Measurements from ENCODE around the gene SRP72. TPM values are rescaled to one million over a fixed set of nuclear protein-coding genes. Genes with fewer than 3 reads are reported as not detected.

SRP72 gene, protein sequence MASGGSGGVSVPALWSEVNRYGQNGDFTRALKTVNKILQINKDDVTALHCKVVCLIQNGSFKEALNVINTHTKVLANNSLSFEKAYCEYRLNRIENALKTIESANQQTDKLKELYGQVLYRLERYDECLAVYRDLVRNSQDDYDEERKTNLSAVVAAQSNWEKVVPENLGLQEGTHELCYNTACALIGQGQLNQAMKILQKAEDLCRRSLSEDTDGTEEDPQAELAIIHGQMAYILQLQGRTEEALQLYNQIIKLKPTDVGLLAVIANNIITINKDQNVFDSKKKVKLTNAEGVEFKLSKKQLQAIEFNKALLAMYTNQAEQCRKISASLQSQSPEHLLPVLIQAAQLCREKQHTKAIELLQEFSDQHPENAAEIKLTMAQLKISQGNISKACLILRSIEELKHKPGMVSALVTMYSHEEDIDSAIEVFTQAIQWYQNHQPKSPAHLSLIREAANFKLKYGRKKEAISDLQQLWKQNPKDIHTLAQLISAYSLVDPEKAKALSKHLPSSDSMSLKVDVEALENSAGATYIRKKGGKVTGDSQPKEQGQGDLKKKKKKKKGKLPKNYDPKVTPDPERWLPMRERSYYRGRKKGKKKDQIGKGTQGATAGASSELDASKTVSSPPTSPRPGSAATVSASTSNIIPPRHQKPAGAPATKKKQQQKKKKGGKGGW
- 10 to 100 TPM; 52.2 to 99.2 (median 77.0) TPM for total RNA-seq

DNA sequence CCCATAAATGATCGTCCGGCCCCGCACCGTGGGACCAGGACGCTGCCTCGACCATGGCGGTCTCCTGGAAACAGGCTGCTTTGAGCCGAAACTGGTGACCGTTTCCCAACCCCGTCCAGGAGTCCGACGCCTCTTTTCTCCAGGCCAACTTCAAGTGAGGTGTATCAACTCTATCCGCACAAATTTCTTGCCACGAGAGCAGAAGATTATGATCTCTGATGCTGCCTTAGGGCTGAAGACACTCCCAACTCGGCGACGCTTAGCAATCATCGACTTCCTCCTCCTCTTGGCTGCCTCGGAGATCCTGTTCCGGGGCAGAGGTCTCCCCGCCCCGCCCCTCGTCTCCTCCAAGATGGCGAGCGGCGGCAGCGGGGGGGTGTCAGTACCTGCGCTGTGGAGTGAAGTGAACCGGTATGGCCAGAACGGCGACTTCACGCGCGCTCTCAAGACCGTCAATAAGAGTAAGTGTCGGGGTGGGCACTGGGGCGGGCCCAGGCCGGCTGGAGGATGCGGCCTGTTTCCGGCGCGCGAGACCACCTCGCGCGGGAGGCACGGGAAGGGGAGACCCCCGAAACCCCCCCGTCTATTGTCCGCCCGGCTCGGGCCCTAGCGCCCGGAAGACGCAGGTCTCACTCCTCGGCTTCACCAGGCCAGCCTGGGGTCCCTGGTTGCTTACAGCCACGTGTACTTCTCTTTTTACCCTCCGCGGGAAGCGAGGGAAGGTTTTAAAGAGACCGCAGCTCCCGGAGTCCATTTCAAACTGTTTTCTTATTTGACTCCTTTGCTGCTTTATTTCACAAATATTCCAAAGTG is at the start of gene SRP72:
SRP72 (plus strand) TSS at position 334 of the 813 bp plus-strand sequence; CDS start at position 353, 19 bp downstream.
- Histone ChIP-seq H3K4me3 (peak within 1 kb of the TSS; percentile 94), H3K9me3 (no peaks in the 10 kb centered on the region), H3K36me3 (peaks cover 21% of the 10 kb centered on the region), H3K4me1 (peaks cover 43% of the 10 kb centered on the region), H3K27me3 (no peaks in the 10 kb centered on the region), H3K27ac (peak within 1 kb of the TSS; percentile 93)
- WGBS: under 1% methylated on average over 41 of the region's 62 CpGs
- peak in 1 of 2 donors; percentile 53 for TF ChIP-seq POLR2A (IDR thresholded peaks at IDR 0.05)
- TF ChIP-seq, protein P1, sequence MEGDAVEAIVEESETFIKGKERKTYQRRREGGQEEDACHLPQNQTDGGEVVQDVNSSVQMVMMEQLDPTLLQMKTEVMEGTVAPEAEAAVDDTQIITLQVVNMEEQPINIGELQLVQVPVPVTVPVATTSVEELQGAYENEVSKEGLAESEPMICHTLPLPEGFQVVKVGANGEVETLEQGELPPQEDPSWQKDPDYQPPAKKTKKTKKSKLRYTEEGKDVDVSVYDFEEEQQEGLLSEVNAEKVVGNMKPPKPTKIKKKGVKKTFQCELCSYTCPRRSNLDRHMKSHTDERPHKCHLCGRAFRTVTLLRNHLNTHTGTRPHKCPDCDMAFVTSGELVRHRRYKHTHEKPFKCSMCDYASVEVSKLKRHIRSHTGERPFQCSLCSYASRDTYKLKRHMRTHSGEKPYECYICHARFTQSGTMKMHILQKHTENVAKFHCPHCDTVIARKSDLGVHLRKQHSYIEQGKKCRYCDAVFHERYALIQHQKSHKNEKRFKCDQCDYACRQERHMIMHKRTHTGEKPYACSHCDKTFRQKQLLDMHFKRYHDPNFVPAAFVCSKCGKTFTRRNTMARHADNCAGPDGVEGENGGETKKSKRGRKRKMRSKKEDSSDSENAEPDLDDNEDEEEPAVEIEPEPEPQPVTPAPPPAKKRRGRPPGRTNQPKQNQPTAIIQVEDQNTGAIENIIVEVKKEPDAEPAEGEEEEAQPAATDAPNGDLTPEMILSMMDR (IDR thresholded peaks at IDR 0.05): no peak
- peak; percentile 70 to 79 (median 73) for TF ChIP-seq POLR2AphosphoS5 (IDR thresholded peaks at IDR 0.05)
- DNase-seq (ENCODE audit: low spot score in 2 of 2): peak; percentile 93 to 94

DNA sequence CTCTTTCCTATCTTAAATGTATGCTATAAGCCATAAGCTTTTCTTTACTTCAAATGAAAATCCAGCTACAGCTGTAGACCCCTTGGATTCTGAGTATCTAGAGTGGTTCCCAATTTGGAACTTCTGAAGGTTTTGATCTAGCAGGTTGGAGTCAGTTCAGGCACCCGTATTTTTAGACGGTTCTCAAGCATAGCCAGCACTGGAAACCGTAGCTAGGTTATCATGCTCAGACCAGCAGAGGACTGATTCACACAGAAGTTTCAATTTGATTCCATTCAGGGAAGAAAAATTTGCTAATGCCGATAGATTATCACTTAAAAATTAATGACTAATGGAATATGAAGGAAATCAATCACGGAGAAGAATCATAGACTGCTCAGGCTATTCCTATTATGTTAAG is 43.2 kb upstream of the SRP72 start:
- WGBS: 81% methylated on average over 5 of the region's 5 CpGs
- peaks cover 5% of the 10 kb centered on the region for H3K4me1 ChIP-seq
- no peak for DNase-seq (ENCODE audit: low spot score in 2 of 2)
- no peaks in the 10 kb centered on the region for H3K9me3 ChIP-seq
- no peak overlapping the region for H3K4me3 ChIP-seq
- TF ChIP-seq POLR2A (IDR thresholded peaks at IDR 0.05): no peak
- TF ChIP-seq, protein P1 (IDR thresholded peaks at IDR 0.05): no peak
- no peak for TF ChIP-seq POLR2AphosphoS5 (IDR thresholded peaks at IDR 0.05)
- TF ChIP-seq EP300 (IDR thresholded peaks at IDR 0.05): no peak
- no peaks in the 10 kb centered on the region for H3K36me3 ChIP-seq
- no peaks in the 10 kb centered on the region for H3K27me3 ChIP-seq
- H3K27ac ChIP-seq: no peak overlapping the region

DNA sequence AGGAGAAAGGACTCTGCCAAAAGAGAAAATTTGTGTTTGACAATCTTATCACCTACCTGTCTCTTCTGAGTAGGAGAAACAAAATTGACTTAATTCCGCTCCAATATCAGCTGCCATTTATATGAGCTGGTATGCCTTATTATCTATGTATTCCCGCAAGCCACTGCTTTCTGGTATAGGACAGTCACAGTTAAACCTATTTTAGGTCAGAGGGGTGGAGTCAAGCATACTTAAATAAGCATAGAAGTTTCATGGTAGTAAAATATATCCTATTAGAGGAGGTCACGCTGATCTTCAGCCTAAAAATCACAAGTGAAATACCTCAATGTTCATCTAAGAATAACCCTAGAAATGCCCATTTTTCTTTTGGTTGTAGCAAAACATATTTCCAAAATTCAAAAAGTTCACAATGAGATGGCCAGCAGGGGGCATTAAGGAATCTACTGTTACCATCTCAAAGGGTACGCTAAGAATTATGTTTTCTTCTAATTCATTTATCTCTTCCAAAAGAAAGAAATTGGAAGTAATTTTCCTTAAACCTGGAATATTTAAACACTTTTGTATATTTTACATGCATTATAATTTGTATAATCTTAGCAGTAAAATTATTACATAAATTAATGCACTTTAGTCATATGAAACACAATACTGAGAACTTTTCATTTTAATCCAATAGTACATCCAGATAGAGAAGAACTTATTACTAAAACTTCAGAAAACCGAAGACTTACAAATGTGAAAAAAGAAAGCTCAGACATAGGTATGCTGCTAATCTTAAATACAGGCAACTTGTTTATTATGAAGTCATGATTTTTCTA is 42.5 kb upstream of the SRP72 start:
- DNase-seq (ENCODE audit: low spot score in 2 of 2): no peak
- WGBS: 53% methylated on average over 5 of the region's 5 CpGs

DNA sequence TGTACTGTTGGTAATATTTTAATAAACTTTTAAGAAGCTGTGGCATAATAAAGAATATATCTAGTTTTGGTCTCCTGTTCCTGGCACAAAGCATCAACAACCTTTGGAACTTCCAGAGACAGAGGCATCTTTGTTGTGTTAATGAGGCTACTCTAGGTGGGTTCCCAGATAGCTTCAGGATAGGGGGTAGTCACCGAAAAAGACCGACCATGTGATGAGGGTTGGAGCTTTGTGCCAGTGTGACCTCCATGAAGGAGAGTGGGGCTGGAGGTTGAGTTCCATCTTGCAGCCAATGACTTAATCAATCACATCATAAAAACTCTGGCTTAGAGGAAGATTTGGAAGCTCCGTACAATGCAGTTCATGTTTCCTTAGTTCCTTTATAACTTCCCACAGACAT is 41.9 kb upstream of the SRP72 start:
- WGBS: 91% methylated on average over 3 of the region's 3 CpGs
- TF ChIP-seq POLR2A (IDR thresholded peaks at IDR 0.05) (no peak), POLR2AphosphoS5 (IDR thresholded peaks at IDR 0.05) (no peak), EP300 (IDR thresholded peaks at IDR 0.05) (no peak)
- TF ChIP-seq, protein P1 (IDR thresholded peaks at IDR 0.05): no peak
- Histone ChIP-seq H3K9me3 (no peaks in the 10 kb centered on the region), H3K4me3 (no peak overlapping the region), H3K27ac (no peak overlapping the region), H3K27me3 (no peaks in the 10 kb centered on the region), H3K36me3 (no peaks in the 10 kb centered on the region), H3K4me1 (peaks cover 5% of the 10 kb centered on the region)
- no peak for DNase-seq (ENCODE audit: low spot score in 2 of 2)

More for the DNA sequence above, 42.5 kb upstream of the SRP72 start:
- Histone ChIP-seq H3K4me1 (peaks cover 5% of the 10 kb centered on the region), H3K27ac (no peak overlapping the region), H3K9me3 (no peaks in the 10 kb centered on the region), H3K4me3 (no peak overlapping the region), H3K27me3 (no peaks in the 10 kb centered on the region), H3K36me3 (no peaks in the 10 kb centered on the region)
- TF ChIP-seq POLR2AphosphoS5 (IDR thresholded peaks at IDR 0.05) (no peak), POLR2A (IDR thresholded peaks at IDR 0.05) (no peak)
- TF ChIP-seq, protein P1 (IDR thresholded peaks at IDR 0.05): peak; percentile 38 to 42
